Activated effector memory CD4-positive, alpha-beta T cell treated with anti-CD3 and anti-CD28 coated beads, Interleukin-2, amount 50 U/mL, for 16 hours (primary cell): ENCODE data around the gene KDSR.

ENCODE experiments used
- DNase-seq: peaks from one replicate; pipeline ENCODE4 v3.0.0-alpha.2; 2020

Gene KDSR

DNA sequence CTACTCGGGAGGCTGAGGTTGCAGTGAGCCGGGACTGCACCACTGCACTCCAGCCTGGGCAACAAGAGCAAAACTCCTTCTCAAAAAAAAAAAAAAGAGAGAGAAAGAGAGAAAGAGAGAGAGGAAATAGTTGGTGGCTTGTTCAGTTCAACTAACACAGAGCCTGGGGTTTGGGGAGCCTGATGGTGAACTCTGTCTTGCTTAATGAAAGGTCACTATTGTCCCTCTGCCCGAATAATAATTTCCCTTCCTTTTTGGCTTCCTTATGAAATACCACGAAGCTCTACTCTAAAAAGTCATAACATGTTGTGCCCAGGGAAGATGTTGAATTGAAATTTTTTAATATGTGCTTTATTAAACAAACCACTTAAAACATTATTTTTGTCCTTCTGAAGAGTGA lies 64.8 kb downstream of the KDSR start:
- DNase-seq, result no peak

- no peak for DNase-seq
Measured at GRCh38 chr18:63301434-63301833, 65.6 kb downstream of the KDSR start.

GRCh38 chr18:63299837-63300745 lies 66.9 kb downstream of the KDSR start:
- no peak for DNase-seq

DNA sequence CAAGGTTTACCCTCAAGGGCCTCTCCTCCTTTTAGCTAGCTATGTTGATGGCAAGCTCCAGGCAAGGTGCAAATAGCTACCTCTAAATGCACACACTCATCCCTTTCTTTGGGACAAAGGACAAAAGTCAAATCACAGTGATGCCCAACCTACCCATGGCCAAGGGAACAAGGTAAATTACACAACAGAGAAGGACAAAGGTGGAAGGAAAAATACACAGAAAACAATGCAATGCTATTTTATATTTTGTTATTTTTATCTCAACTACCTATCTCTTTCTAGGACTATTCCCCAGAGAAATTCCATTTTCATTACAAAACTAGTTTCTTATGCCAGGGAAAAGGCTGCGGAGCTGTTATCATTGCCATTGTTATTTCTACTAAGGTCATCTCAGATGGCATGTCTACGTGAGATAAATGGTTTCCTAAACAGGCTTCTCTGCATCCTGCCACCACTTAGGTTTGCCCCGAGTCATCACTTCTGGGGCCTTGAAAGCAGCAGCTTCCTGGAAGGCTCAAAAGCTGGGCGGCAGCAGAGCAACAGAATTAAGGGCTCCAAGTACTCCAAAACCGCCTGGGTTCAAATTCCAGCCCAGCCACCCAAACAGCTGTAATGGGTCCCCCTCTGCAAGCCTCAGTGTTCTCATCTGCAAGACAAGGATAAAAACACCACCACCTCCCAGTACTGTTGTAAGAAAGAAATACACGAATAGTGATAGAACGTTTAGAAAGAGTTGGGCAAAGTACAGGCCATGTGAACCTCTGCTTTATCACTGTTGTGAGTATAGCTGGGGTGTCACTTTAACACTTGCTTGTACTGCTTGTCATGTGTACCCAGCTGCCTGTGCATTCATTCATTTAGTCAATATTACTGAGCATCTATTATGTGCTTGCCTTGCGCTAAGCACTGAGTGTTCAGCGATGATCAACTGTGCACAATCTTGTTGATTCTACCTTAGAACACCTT lies 68.3 kb downstream of the KDSR start:
- peak; percentile 71 for DNase-seq

- DNase-seq, result no peak
Measured at GRCh38 chr18:63297687-63298399, 69.2 kb downstream of the KDSR start.

GRCh38 chr18:63293935-63294334 lies 73.1 kb downstream of the KDSR start:
- DNase-seq, result no peak

DNA sequence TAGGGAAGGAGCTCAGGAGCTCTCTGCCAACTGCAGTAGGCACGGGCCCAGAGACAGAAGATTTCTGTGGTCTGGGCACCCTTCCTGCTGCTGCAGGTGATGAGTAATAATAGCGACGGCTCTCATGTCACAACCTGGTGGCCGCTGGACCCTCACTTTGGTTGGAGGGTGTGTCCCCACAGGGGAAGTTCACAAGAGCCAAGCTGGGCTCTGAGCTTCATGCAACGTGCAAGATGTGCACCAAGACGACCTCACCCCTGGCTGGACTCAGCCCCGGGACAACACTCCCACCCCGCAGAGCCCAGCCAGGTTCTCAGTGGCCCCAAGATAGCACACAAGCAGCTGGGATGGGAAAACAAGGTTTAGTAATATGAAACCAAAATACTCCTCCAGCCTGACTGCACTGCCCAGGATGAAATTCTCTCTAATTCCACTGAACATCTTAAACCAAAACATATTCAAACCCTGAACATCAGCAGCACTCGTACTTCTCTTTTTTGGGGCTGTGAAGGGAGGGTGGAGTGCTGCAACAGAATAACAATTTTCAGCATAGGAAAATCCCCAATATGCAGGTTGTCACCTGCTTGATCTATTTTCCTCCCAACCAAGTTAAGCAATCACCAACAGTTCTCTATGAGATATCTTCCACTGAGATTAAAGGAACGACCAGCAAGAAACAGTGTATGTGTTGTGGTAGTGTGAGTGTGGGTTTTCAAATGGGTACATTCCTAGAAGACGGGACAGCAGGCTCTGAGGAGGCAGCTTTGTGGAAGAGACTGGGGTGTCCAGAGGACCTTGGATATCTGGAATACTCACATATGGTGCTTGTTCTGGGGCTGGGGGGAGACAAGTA lies 73.9 kb downstream of the KDSR start:
- DNase-seq, result peak; percentile 66

- no peak for DNase-seq
Measured at GRCh38 chr18:63291278-63291677, 75.7 kb downstream of the KDSR start.

- DNase-seq, result peak; percentile 74
Measured at GRCh38 chr18:63290821-63291200, 76.2 kb downstream of the KDSR start.

GRCh38 chr18:63290166-63290820 lies 76.7 kb downstream of the KDSR start:
- no peak for DNase-seq

- no peak for DNase-seq
Measured at GRCh38 chr18:63288311-63288710, 78.7 kb downstream of the KDSR start.

GRCh38 chr18:63287691-63288220 lies 79.2 kb downstream of the KDSR start:
- no peak for DNase-seq

DNA sequence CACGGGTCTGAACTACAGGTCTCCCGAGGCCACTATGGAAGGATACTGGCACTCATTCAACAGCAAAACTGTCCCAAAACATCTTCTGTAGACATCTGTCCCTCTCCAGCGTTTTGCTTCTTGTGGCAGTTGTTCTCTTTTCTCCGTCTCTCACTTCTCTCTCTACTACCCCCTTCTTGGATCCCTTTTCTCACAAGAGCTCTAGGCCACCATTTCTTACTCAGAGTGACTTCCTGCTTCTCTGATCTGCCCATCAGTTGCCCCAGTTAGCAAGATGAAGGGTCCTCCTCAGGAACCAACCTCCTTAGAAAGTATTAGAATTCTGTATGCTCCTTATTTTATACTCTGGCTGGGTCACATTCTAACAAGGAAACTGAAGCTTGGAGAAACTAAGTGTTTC lies 80.1 kb downstream of the KDSR start:
- DNase-seq, result no peak

GRCh38 chr18:63284827-63285733 lies 81.9 kb downstream of the KDSR start:
- DNase-seq, result no peak

DNA sequence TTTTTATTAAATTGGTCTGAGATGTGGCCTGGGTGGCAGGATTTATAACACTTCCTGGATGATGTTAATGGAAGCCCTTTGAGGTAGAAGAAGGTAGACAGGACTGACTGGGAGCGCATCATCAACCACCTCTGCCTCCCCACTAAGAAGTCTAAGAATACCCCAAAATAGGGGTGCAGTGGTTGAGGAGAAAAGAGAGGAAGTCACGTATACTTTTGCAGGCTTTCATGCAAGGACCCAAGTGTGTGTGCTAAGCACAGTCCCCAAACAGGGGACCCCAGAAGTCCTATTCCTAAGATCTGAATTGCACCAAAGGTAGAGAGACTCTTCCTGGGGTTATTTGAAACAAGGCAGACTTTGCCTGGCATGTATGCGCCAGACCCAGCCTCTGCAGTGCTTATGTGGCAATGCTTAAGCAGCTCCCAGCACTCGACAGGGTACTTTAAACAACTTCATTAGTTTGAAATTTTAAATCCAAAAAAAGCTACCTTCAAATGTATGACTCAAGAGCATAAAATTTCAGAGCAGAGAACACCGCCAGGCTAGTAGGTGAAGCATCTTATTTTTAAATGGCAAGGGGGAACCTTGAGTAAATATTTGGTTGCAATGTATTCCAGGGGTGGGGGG lies 82.7 kb downstream of the KDSR start:
- no peak for DNase-seq

DNA sequence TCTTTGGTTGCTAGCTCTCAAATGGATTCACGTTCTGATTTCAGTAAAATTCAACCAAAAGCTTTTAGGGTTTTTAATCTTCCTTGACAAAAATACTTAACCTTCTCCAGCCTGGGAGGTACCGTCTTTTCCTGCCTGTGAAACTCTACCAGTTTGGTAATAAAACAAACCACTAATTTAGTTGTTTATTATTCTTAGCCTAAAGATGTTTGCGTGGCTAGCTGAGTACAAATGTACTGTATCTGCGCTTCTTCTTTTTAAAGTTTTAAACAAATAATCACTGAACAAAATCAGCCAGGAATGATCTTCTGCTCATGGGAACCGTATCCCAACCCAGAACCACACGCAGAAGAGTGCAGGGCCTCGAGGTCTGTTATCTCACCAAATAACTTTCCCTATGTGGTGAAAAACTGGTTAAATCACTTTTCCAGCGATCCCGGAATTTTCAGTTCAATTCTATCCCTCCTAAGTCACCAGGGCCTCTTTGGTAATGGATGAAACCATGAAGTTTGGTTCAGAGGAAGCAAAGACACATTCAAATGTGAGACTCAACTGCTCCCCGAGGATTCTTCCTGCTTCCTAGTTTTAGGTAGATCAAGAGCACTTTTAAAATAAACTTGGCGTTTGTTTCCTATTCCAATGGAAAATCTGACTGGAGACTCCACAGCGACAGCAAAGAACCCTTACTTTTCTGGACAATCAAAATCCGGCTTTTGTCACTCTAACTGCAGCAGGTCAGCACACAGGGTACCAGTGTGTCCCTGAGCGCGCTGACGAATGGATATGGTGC lies 83.5 kb downstream of the KDSR start:
- no peak for DNase-seq

DNA sequence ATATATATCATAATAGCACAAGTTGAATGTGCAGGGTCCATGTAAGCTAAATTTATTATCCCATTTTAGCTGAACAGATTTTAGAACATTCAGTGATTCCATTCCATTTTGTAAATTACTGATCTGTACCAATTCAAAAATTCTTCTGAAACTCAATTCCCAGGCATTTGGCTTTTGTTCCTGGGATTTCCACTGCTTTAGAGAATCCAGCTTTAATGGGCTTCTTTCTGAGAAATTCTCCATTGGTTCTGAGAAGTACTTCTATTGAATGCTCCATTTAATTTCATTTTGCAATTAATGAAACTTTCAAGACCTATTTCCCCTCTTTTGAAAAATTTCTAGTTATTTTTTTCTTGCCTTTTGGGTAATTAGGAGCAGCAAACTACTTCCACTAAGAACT lies 84.2 kb downstream of the KDSR start:
- no peak for DNase-seq
